Measurements from ENCODE around the gene PDE4D. TPM values are rescaled to one million over a fixed set of nuclear protein-coding genes. Genes with fewer than 3 reads are reported as not detected.

PDE4D gene
- total and polyA plus RNA-seq, 2 of the 4 experiments (the other 2 are of a cell fraction): 1.4 to 7.9 TPM

GRCh38 chr5:59428391-59428790, 465.1 kb downstream of the PDE4D start:
- in situ Hi-C loops (cut with MboI; ENCODE audit: low sequenced_read_pairs) (no loop called here), dilution Hi-C loops (cut with HindIII; ENCODE audit: low sequenced_read_pairs, unreplicated experiment) (no loop called here), intact Hi-C loops (cut with micrococcal nuclease) (no loop called here)
- TF ChIP-seq SMC3 (IDR thresholded peaks at IDR 0.05; ENCODE audit: low read depth, low read length): no peak
- Histone ChIP-seq H3K79me1 (ENCODE audit: low read depth in 1 of 2, low read length in 2 of 2) (no peaks in the 10 kb centered on the region), H2AK9ac (replicated peaks; ENCODE audit: low read depth, low read length, poor library complexity) (no peak overlapping the region), H3K4me1 (ENCODE audit: control insufficient read depth, insufficient read depth, low read length) (no peaks in the 10 kb centered on the region), H4K91ac (ENCODE audit: insufficient read depth, low read depth, low read length) (no peak overlapping the region), H4K5ac (ENCODE audit: low read depth, low read length) (no peak overlapping the region), H4K20me1 (ENCODE audit: insufficient read depth, low read length) (no peaks in the 10 kb centered on the region), H2BK5ac (ENCODE audit: low read depth, low read length, poor library complexity, severe bottlenecking) (no peak overlapping the region), H3K36me3 (ENCODE audit: control insufficient read depth, insufficient read depth, low read length) (no peaks in the 10 kb centered on the region), H2BK120ac (ENCODE audit: low read depth, low read length) (no peak overlapping the region), H3K23ac (ENCODE audit: low read depth, low read length) (no peak overlapping the region), H3K9ac (ENCODE audit: low read depth, low read length) (no peak overlapping the region), H3K4ac (ENCODE audit: low read depth, low read length) (no peak overlapping the region), H3K56ac (ENCODE audit: extremely low read depth, insufficient read depth, low read length) (no peak overlapping the region), H2BK20ac (ENCODE audit: low read depth, low read length) (no peak overlapping the region), H3K27ac (ENCODE audit: insufficient read depth, low read length) (no peak overlapping the region), H3K4me3 (ENCODE audit: insufficient read depth, low read depth, low read length) (no peak overlapping the region), H3K27me3 (ENCODE audit: control insufficient read depth, insufficient read depth, low read length) (no peaks in the 10 kb centered on the region), H3K14ac (replicated peaks; ENCODE audit: low read depth, low read length) (no peak overlapping the region), H4K8ac (ENCODE audit: low read depth in 2 of 2, low read length in 2 of 2) (no peak overlapping the region), H3K18ac (ENCODE audit: low read depth, low read length) (no peak overlapping the region), H3K9me3 (ENCODE audit: control insufficient read depth, insufficient read depth, low read length) (no peaks in the 10 kb centered on the region), H3K9me1 (ENCODE audit: insufficient read depth, low read length) (no peaks in the 10 kb centered on the region), H2AFZ (replicated peaks; ENCODE audit: low read length, poor library complexity) (no peak overlapping the region), H3K4me2 (ENCODE audit: low read depth, low read length) (no peak overlapping the region), H2BK15ac (ENCODE audit: low read depth, low read length) (no peak overlapping the region), H2AK5ac (ENCODE audit: low read depth, low read length) (no peak overlapping the region)
- no TSS peak for BruUV-seq (replicated peaks)
- DNase-seq (no peak), ATAC-seq (ENCODE audit: low read depth) (no peak)
- WGBS, 2 experiments (ENCODE audit: extremely low coverage in 2 of 2, insufficient read length in 1 of 2): no CpG with 5 or more reads among the region's 2 CpGs
- ChIA-PET CTCF (no interaction called here), POLR2A (ENCODE audit: unreplicated experiment) (no interaction called here)

Data from IMR-90 (cell line).